Measurements from ENCODE around the gene SHC4. TPM values are rescaled to one million over a fixed set of nuclear protein-coding genes. Genes with fewer than 3 reads are reported as not detected.

SHC4 gene
- polyA plus RNA-seq, 1 donor (not counting 4 experiments of a cell fraction or from before 2014, with no cell fraction given) = 0.94 TPM

- no peak for DNase-seq (ENCODE audit: low read depth, low spot score)
- peak overlapping the region; percentile 32 to 66 (median 65) for H3K4me3 ChIP-seq (ENCODE audit: control insufficient read depth in 2 of 3, extremely low read depth in 1 of 3, insufficient read depth in 2 of 3, low read depth in 1 of 3, low read length in 3 of 3)
- no peaks in the 10 kb centered on the region for H3K9me3 ChIP-seq (ENCODE audit: control insufficient read depth, low read depth, low read length)
- H3K4me2 ChIP-seq (ENCODE audit: control insufficient read depth, extremely low read depth, insufficient read depth, low read depth, low read length) = peak overlapping the region; percentile 78
- H2AFZ ChIP-seq (ENCODE audit: control insufficient read depth, low read length) = peak overlapping the region; percentile 92
- H3K79me2 ChIP-seq (ENCODE audit: control insufficient read depth, insufficient read depth, low read length) = no peaks in the 10 kb centered on the region
- dilution Hi-C loops (cut with MboI; ENCODE audit: extremely low pct_ligation_motif_present, low sequenced_read_pairs) = no loop called here
- peak overlapping the region; percentile 54 for H3K9ac ChIP-seq (ENCODE audit: control insufficient read depth, extremely low read depth, insufficient read depth, low read length)
- no peaks in the 10 kb centered on the region for H4K20me1 ChIP-seq (ENCODE audit: control insufficient read depth, extremely low read depth, insufficient read depth, low read length)
- FAIRE-seq = no peak
- no peaks in the 10 kb centered on the region for H3K36me3 ChIP-seq (ENCODE audit: control insufficient read depth in 2 of 2, extremely low read depth in 1 of 2, insufficient read depth in 2 of 2, low read length in 2 of 2)
- peaks cover 8% of the 10 kb centered on the region for H3K4me1 ChIP-seq (ENCODE audit: control insufficient read depth, extremely low read depth, insufficient read depth, low read length)
- H3K9me1 ChIP-seq (ENCODE audit: control insufficient read depth, extremely low read depth, insufficient read depth, low read length) = no peaks in the 10 kb centered on the region
- H3K27me3 ChIP-seq (ENCODE audit: control insufficient read depth, extremely low read depth, insufficient read depth, low read length) = no peaks in the 10 kb centered on the region
- TF ChIP-seq CTCF (optimal IDR thresholded peaks at IDR 0.05 in 1 of 3, IDR thresholded peaks at IDR 0.05 in 1 of 3, conservative IDR thresholded peaks at IDR 0.05 in 1 of 3; ENCODE audit: extremely low read depth in 1 of 3, insufficient read depth in 2 of 3, low read length in 3 of 3) = peak; percentile 72 to 84 (median 76)
- TF ChIP-seq EZH2 (IDR thresholded peaks at IDR 0.05; ENCODE audit: low read length) = no peak
- no peak overlapping the region for H3K27ac ChIP-seq (ENCODE audit: control insufficient read depth, insufficient read depth, low read length)
These were observed 12.0 kb upstream of the SHC4 start for GRCh38 chr15:48975472-48976419.

GRCh38 chr15:48974882-48975281 lies 11.2 kb upstream of the SHC4 start:
- peaks cover 8% of the 10 kb centered on the region for H3K4me1 ChIP-seq (ENCODE audit: control insufficient read depth, extremely low read depth, insufficient read depth, low read length)
- no peak overlapping the region for H3K27ac ChIP-seq (ENCODE audit: control insufficient read depth, insufficient read depth, low read length)
- H4K20me1 ChIP-seq (ENCODE audit: control insufficient read depth, extremely low read depth, insufficient read depth, low read length) = no peaks in the 10 kb centered on the region
- dilution Hi-C loops (cut with MboI; ENCODE audit: extremely low pct_ligation_motif_present, low sequenced_read_pairs) = no loop called here
- no peak overlapping the region for H3K4me2 ChIP-seq (ENCODE audit: control insufficient read depth, extremely low read depth, insufficient read depth, low read depth, low read length)
- no peaks in the 10 kb centered on the region for H3K27me3 ChIP-seq (ENCODE audit: control insufficient read depth, extremely low read depth, insufficient read depth, low read length)
- DNase-seq (ENCODE audit: low read depth, low spot score) = no peak
- no peak for TF ChIP-seq CTCF (optimal IDR thresholded peaks at IDR 0.05 in 1 of 3, IDR thresholded peaks at IDR 0.05 in 1 of 3, conservative IDR thresholded peaks at IDR 0.05 in 1 of 3; ENCODE audit: extremely low read depth in 1 of 3, insufficient read depth in 2 of 3, low read length in 3 of 3)
- TF ChIP-seq EZH2 (IDR thresholded peaks at IDR 0.05; ENCODE audit: low read length) = no peak
- no peaks in the 10 kb centered on the region for H3K9me3 ChIP-seq (ENCODE audit: control insufficient read depth, low read depth, low read length)
- no peak overlapping the region for H3K4me3 ChIP-seq (ENCODE audit: control insufficient read depth in 2 of 3, extremely low read depth in 1 of 3, insufficient read depth in 2 of 3, low read depth in 1 of 3, low read length in 3 of 3)
- no peaks in the 10 kb centered on the region for H3K79me2 ChIP-seq (ENCODE audit: control insufficient read depth, insufficient read depth, low read length)
- H3K9me1 ChIP-seq (ENCODE audit: control insufficient read depth, extremely low read depth, insufficient read depth, low read length) = no peaks in the 10 kb centered on the region
- H3K9ac ChIP-seq (ENCODE audit: control insufficient read depth, extremely low read depth, insufficient read depth, low read length) = no peak overlapping the region
- H2AFZ ChIP-seq (ENCODE audit: control insufficient read depth, low read length) = no peak overlapping the region
- no peaks in the 10 kb centered on the region for H3K36me3 ChIP-seq (ENCODE audit: control insufficient read depth in 2 of 2, extremely low read depth in 1 of 2, insufficient read depth in 2 of 2, low read length in 2 of 2)
- no peak for FAIRE-seq
